ENCODE data around the gene OR4D9. TPM values are rescaled to one million over a fixed set of nuclear protein-coding genes. Genes with fewer than 3 reads are reported as not detected.
A peak's percentile ranks its signal among the peaks of the same experiment; 100 is the strongest.

The OR4D9 gene
- total RNA-seq, 1 donor from 2014 or later: not detected

DNA sequence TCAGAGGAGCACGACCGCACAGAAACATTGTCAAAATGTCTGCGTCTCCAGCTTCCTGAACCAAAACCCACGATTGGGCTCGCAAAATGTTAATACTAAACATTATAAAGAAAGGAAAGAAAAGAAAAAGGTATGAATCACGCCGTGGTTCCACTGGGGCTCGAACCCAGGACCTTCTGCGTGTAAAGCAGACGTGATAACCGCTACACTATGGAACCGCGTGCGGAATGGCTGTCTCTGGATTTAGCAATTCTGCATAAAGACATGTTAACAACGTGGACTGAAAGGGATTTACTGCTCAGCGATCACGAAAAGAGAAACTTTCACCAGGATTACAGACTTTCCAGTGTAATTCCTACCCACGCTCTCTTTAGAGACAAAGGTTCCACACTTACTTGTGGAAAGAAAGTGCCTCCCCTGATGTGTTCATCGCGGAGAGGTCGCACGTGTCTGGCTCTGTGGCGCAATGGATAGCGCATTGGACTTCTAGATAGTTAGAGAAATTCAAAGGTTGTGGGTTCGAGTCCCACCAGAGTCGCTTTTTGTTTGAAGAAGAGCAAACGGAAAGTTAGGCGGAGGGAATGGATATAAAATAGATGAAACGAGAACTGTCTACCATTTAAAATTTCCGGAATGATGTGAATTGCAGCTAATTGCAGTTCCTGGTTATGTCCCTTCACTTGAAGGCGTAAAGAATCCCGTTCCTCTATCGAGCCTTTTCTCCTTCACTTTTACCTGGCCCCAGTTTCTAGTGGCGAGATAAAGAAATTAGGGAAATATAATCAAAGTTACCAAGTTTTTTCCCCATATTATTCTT, 39.7 kb downstream of the OR4D9 start:
- peak; percentile 88 to 93 for DNase-seq (ENCODE audit: low read depth in 2 of 2)

GRCh38 chr11:59551659-59552521, 40.6 kb downstream of the OR4D9 start:
- peak; percentile 75 to 85 for DNase-seq (ENCODE audit: low read depth in 2 of 2)

GRCh38 chr11:59552844-59553243, 41.5 kb downstream of the OR4D9 start:
- DNase-seq (ENCODE audit: low read depth in 2 of 2): no peak

DNA sequence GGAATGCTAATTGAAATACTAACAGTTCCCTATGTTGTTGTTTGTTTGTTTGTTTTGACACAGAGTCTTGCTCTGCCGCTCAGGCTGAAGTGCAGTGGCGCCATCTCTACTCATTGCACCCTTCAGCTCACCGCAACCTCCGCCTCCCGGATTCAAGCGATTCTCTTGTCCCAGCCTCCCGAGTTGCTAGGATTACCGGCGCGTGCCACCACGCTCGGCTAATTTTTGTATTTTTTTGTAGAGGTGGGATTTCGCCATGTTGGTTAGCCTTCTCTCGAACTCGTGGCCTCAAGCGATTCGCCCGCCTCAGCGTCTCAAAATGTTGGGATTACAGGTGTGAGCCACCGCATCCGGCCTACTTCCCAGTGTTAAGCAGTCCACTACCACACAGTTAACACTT, 42.0 kb downstream of the OR4D9 start:
- no peak for DNase-seq (ENCODE audit: low read depth in 2 of 2)

- no peak for DNase-seq (ENCODE audit: low read depth in 2 of 2)
Measured at GRCh38 chr11:59555601-59556114, 44.3 kb downstream of the OR4D9 start.

DNA sequence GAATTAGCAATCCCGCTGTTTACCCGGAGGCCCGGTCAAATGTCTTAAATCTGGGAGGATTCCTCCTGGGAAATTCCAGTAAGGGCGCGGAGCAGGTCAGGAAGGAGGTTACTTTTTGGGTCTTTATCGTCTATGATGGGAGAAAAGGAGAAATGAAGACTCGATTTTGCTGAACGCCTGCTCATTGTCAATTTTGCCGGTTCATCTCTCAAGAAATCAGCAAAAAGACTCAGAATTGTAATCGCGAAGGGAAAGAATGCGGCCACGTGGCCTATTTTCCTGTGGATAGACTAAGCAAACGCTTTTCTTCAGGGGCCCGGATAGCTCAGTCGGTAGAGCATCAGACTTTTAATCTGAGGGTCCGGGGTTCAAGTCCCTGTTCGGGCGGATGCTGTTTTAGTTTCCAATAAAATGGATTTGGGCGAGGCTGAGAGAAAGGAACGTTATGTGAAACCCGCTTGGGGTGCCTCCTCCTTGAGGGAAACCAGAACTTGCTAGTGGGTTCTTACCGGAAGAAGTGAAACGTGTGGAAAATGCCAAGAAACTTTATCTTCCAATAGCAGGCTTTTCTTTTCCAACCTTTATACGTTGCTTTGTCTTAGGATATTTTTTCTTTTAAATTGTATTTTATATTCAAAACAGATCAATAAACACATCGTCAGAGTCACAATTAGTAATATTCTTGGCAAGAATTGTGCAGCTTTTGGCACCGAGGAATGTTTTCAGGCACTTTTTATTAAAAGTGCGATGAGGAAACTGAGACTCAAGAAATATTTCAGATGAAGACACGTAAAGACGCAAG, 45.0 kb downstream of the OR4D9 start:
- peak; percentile 62 to 75 for DNase-seq (ENCODE audit: low read depth in 2 of 2)

GRCh38 chr11:59556917-59557348, 45.6 kb downstream of the OR4D9 start:
- DNase-seq (ENCODE audit: low read depth in 2 of 2): peak; percentile 27 to 30

GRCh38 chr11:59558270-59558643, 46.9 kb downstream of the OR4D9 start:
- no peak for DNase-seq (ENCODE audit: low read depth in 2 of 2)

- DNase-seq (ENCODE audit: low read depth in 2 of 2): no peak
Measured at GRCh38 chr11:59559886-59560285, 48.5 kb downstream of the OR4D9 start.

- peak; percentile 75 to 88 for DNase-seq (ENCODE audit: low read depth in 2 of 2)
Measured at GRCh38 chr11:59560290-59560701, 49.0 kb downstream of the OR4D9 start.

GRCh38 chr11:59560702-59561473, 49.5 kb downstream of the OR4D9 start:
- DNase-seq (ENCODE audit: low read depth in 2 of 2): peak; percentile 87 to 89

DNA sequence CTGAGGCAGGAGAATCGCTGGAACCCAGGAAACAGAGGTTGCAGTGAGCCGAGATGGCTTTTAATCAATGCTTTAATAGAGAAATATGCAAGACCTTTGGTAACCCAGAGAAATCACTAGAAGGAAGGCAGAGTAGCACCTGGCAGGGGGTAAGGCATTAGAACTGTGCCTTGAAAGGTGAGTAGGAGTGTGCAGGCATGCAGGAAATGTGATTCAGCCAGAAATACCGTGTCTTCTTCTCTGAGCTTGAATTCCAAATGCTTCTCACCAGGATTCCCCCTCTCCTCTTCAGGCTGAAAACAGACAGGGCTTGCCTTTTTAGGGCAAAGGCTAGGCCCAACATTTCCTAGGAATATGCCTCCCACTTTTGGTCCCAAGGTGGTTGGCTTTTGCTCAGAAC, 51.0 kb downstream of the OR4D9 start:
- no peak for DNase-seq (ENCODE audit: low read depth in 2 of 2)

Other genes with a start within 250 kb of the OR4D9 start
- gene OR5AN1, start 152.6 kb upstream of the OR4D9 start, total RNA-seq: not detected in 2 replicates
- gene OR5A2, start 85.1 kb upstream of the OR4D9 start, total RNA-seq: not detected in 2 replicates
- gene OR5A1, start 75.1 kb upstream of the OR4D9 start, total RNA-seq: not detected in 2 replicates
- not detected in 2 replicates for gene OR4D6, start 54.6 kb upstream of the OR4D9 start, total RNA-seq
- gene OR4D10, start 38.2 kb upstream of the OR4D9 start, total RNA-seq: not detected in 2 replicates
- gene OR4D11, start 8.0 kb upstream of the OR4D9 start, total RNA-seq: not detected in 2 replicates
- gene OSBP, start 104.2 kb downstream of the OR4D9 start, total RNA-seq: 31.2 and 65.9 TPM in 2 replicates
- gene PATL1, start 157.5 kb downstream of the OR4D9 start, total RNA-seq: 4.4 and 8.9 TPM in 2 replicates
- gene OR10V1, start 202.3 kb downstream of the OR4D9 start, total RNA-seq: not detected in 2 replicates
- gene STX3, start 243.8 kb downstream of the OR4D9 start, total RNA-seq: 59.1 and 86.3 TPM in 2 replicates

Measured in lung microvascular endothelial cell (primary cell).